Stimulated activated naive CD4-positive, alpha-beta T cell (primary cell): ENCODE data around the gene F5.

Experiments
- DNase-seq, 6 experiments: peaks; one replicate each; lab custom pipeline; 2025; lab: John Stamatoyannopoulos, UW

Gene F5

GRCh38 chr1:169478094-169478672 lies 108.1 kb downstream of the F5 start:
- DNase-seq: no peak

GRCh38 chr1:169475806-169476387 lies 110.4 kb downstream of the F5 start:
- no peak for DNase-seq

GRCh38 chr1:169474302-169474995 lies 111.8 kb downstream of the F5 start:
- DNase-seq: no peak

- DNase-seq: no peak
Measured at GRCh38 chr1:169473347-169473746, 112.9 kb downstream of the F5 start.

GRCh38 chr1:169472738-169473137 lies 113.5 kb downstream of the F5 start:
- DNase-seq: no peak

GRCh38 chr1:169468982-169469381 lies 117.3 kb downstream of the F5 start:
- no peak for DNase-seq

- peak in 2 of 6 experiments; percentile 8 to 12 for DNase-seq
Measured at GRCh38 chr1:169466259-169467230, 119.7 kb downstream of the F5 start.

- DNase-seq: no peak
Measured at GRCh38 chr1:169465281-169465680, 121.0 kb downstream of the F5 start.
